Small intestine (tissue), 7 donors: ENCODE results near the gene SEC63. TPM values are rescaled to one million over a fixed set of nuclear protein-coding genes. Genes with fewer than 3 reads are reported as not detected.
A peak's percentile ranks its signal among the peaks of the same experiment; 100 is the strongest.

Experiments
- DNase-seq, 2 donors: peaks; one replicate each; pipeline versions ENCODE4 v3.0.0 to v3.0.0-alpha.2; 2013
- FAIRE-seq: peaks from 2 replicates; lab custom pipeline; 2012; peaks lifted over from hg19 to GRCh38; lab: Jason Lieb, UNC
- H3K27ac ChIP-seq, 3 donors: one replicate each; pipeline ENCODE4 v1.5.1; 2013; ENCODE audit warnings: low read length in 2 of 3, mild to moderate bottlenecking in 2 of 3, control low read depth in 1 of 3, inconsistent platforms in 1 of 3, low read depth in 1 of 3, moderate library complexity in 1 of 3
- H3K27me3 ChIP-seq, 3 donors: one replicate each; pipeline ENCODE4 v1.6.1; 2013; ENCODE audit warnings: low read length in 3 of 3, inconsistent platforms in 1 of 3; ENCODE audit not compliant: control insufficient read depth in 3 of 3, insufficient read depth in 3 of 3
- H3K36me3 ChIP-seq, 3 donors: one replicate each; pipeline ENCODE4 v1.6.1; 2013; ENCODE audit warnings: low read length in 3 of 3, inconsistent platforms in 1 of 3, low read depth in 1 of 3, mild to moderate bottlenecking in 1 of 3, moderate library complexity in 1 of 3; ENCODE audit not compliant: control insufficient read depth in 3 of 3, insufficient read depth in 2 of 3
- H3K4me1 ChIP-seq, 3 donors: one replicate each; pipeline ENCODE4 v1.6.1; 2013; ENCODE audit warnings: low read length in 2 of 3, inconsistent platforms in 1 of 3, low read depth in 1 of 3, mild to moderate bottlenecking in 1 of 3, moderate library complexity in 1 of 3; ENCODE audit not compliant: control insufficient read depth in 3 of 3, insufficient read depth in 2 of 3
- H3K4me3 ChIP-seq, 3 donors: one replicate each; pipeline ENCODE4 v1.5.1; 2013; ENCODE audit warnings: low read length in 3 of 3, control low read depth in 1 of 3, inconsistent platforms in 1 of 3, low read depth in 1 of 3, mild to moderate bottlenecking in 1 of 3, moderate library complexity in 1 of 3
- H3K9me3 ChIP-seq, 2 donors: one replicate each; pipeline ENCODE4 v1.6.1; 2013; ENCODE audit warnings: low read depth in 1 of 2, low read length in 1 of 2; ENCODE audit not compliant: control insufficient read depth in 2 of 2, insufficient read depth in 1 of 2
- WGBS, 3 donors: extraction: QIAGEN DNeasy Blood & Tissue Kit; methylation state at CpG; one replicate each; pipeline ENCODE4 v1.1.7; 2013; 5-methylcytosine and 5-hydroxymethylcytosine counted together
- polyA plus RNA-seq, 4 donors: library from polyadenylated mRNA; stranded (reverse) in 3 of 4; unstranded in 1 of 4; fragments of 200-250 nt in 3 of 4; fragments of 120-200 nt in 1 of 4; gene quantifications; one replicate each; pipeline versions ENCODE4 v1.2.1 to v1.2.3, GENCODE V29; 2013
- donor health status: healthy with polysubstance abuse.
- donor health status: control.
- donor health status: control.
- donor health status: Bipolar disorder and iron deficiency.
- donor health status: healthy.

The SEC63 gene
- polyA plus RNA-seq, 4 donors: 10.1 to 59.7 (median 20.2) TPM

DNA sequence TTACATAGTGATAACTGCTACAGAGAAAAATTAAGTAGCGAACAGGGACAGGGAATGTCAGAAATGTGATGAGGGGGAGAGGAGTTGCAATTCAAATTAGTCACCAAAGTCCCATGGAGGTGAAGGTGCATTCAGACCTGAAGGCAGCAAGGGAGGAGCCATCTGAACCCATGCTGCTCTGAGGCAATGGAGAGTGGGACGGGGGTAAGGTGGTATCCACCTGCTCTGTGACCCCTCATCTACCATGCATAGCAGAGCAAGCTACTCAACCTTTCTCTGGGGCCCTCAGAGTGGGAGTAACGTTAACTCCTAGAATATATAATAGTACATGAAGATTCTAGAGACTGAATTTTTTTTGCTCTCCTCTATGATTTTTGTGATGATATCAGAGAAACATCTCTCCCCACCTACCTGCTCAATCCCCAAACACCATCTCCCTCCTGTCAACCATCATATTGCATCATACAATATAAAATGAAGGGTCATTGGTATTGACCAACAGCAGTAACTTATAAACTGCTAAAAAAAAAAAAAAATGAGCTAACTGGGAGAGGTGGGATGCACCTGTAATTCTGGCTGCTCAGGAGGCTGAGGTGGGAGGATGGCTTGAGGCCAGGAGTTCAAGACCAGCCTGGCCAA lies 117.3 kb downstream of the SEC63 start:
- FAIRE-seq (no peak), DNase-seq (no peak)
- no peaks in the 10 kb centered on the region for H3K27me3 ChIP-seq
- H3K9me3 ChIP-seq: no peaks in the 10 kb centered on the region
- no peaks in the 10 kb centered on the region for H3K4me1 ChIP-seq
- 82 to 89% (median 83%) methylated on average over 3 of the region's 3 CpGs for WGBS, 3 donors
- no peaks in the 10 kb centered on the region for H3K36me3 ChIP-seq
- H3K27ac ChIP-seq: no peak overlapping the region
- no peak overlapping the region for H3K4me3 ChIP-seq

DNA sequence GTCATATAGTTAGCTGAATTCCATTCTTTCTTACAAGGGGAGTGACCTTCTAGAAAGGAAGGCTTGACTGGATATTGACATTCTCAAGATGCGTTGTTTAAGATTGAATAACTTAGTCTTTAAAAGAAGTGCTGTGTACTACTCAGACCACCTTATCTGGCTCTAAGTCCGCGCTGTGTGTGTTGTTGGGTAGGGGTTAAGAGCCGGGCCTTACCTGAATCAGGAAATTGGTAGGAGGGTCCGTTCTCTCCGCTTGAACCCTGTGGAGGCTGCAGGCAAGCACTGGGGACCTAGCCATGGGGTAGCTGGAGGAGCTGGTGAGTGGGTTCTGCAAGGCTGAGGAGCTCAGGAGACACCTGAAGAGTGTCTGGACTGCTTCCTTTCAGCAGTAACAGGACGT lies 124.9 kb downstream of the SEC63 start:
- Histone ChIP-seq H3K4me1 (no peaks in the 10 kb centered on the region), H3K4me3 (no peak overlapping the region), H3K36me3 (no peaks in the 10 kb centered on the region), H3K9me3 (no peaks in the 10 kb centered on the region), H3K27me3 (no peaks in the 10 kb centered on the region), H3K27ac (no peak overlapping the region)
- WGBS, 3 donors: 90 to 93% (median 91%) methylated on average over 7 of the region's 7 CpGs
- no peak for DNase-seq
- no peak for FAIRE-seq

DNA sequence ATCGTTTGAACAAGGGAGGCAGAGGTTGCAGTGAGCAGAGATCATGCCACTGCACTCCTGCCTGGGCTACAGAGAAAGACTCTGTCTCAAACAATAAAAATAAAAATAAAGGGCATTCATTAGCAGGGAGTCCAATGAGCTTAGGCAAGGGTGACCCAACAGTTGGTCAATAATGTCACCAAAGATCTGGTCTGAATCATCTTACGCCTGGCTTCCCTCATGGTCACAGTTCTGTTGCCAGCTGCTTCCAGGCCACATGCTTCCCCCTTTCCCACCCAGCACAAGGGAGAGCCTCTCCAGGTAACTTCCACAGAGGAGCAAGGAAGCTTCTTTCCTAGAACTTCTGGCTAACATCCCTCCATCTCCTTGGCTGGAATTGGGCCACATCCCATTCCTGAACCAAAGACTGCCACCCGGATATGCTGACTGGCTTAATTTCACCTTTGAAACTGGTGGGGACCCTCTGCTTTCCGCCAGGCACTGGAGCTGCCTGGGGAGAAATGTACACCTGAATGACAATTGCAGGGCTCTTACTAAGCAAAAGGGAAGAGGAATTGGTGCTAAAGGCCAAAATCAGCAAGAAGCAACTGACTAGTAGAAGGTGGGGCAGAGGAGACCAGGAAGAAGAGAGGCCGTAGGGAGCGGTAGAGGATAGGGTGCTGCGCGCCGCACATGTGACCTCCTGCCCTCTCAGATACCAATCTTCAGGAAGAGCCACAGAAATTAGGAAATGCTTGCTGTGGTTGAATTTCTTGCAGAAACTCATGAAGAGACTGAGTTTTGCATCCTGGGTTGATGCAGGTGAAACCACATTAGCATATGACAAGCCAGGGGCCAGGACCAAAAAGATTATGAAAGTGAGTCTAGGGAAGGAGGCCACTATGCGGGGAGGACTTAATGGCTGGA lies 125.6 kb downstream of the SEC63 start:
- Histone ChIP-seq H3K27me3 (no peaks in the 10 kb centered on the region), H3K4me1 (no peaks in the 10 kb centered on the region), H3K4me3 (no peak overlapping the region), H3K27ac (no peak overlapping the region), H3K36me3 (no peaks in the 10 kb centered on the region), H3K9me3 (no peaks in the 10 kb centered on the region)
- whole genome bisulfite sequencing, 3 donors: 73 to 84% (median 77%) methylated on average over 10 of the region's 10 CpGs
- no peak for DNase-seq
- no peak for FAIRE-seq

DNA sequence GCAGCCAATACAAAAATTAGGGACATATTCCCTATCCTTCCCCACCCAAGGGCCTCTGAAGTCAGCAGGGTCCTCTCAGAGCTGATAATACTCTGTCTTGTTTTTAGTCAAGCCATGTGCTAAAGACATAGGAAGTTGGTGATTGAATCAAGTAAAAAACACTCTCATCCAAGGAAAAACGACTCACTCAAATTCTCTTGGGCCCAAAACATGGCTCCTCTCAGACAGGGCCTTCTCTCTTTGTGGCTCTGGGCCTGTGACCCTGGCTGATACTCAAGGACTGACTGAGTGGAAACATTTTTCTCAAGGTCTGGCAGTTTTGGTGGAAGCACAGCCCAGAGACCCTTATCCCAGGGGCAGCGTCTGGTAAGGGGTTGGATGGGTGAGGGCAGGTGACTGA lies 127.9 kb downstream of the SEC63 start:
- H3K27me3 ChIP-seq: no peaks in the 10 kb centered on the region
- no peaks in the 10 kb centered on the region for H3K9me3 ChIP-seq
- H3K4me3 ChIP-seq: no peak overlapping the region
- FAIRE-seq (no peak), DNase-seq (no peak)
- no peaks in the 10 kb centered on the region for H3K4me1 ChIP-seq
- 83 to 91% (median 90%) methylated on average over 2 of the region's 2 CpGs for WGBS, 3 donors
- no peak overlapping the region for H3K27ac ChIP-seq
- H3K36me3 ChIP-seq: no peaks in the 10 kb centered on the region

DNA sequence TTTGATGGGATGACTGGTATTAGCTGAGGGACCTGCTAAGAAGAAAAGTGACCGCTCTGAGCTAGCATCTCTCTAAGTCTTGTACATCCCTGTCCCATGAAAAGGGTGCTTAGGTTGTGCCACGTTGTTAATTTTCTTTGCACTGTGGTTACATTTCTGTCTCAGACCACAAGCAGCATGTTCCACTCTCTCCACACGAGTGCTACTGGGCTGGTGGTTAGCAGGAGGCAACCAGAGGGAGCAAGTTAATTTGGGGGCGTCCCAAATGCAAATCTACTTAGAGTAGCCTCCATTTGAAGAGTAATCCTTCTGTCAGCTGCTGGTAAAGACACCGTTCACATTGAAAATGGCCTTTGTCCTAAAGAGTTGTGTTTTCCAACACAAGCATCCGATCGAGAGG lies 130.5 kb downstream of the SEC63 start:
- FAIRE-seq: no peak
- 84 to 91% (median 85%) methylated on average over 7 of the region's 7 CpGs for whole genome bisulfite sequencing, 3 donors

DNA sequence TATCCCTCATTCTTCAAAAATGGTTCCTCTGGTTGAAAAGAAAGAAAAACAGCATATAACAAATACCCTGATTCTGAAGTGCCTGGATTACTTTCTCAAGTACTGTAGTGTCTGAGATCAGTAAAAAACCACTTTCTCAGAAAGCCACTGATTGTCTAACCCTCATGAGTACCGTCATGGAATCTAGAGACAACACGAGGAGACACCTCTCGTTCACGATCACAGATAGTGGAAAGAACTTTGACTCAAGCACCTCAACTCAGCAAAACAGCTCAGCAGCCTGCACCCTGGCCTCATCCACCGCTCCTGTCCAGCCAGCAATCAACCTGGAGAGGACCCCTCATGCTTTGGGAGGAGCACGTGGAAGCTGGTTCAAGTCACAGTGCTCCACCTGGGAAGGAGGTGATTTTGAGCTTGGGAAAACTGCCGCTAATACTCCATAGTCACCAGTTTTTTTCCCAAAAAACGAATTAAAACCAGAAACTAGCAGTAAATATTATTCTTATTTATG lies 134.9 kb downstream of the SEC63 start:
- peak; percentile 58 to 63 for DNase-seq
- Histone ChIP-seq H3K27me3 (no peaks in the 10 kb centered on the region), H3K4me3 (peak overlapping the region in 1 of 3 donors; percentile 40), H3K4me1 (peaks cover 0 to 9% (median 0%) of the 10 kb centered on the region in 3 donors), H3K27ac (peak overlapping the region in 2 of 3 donors; percentile 75 to 79), H3K36me3 (no peaks in the 10 kb centered on the region), H3K9me3 (no peaks in the 10 kb centered on the region)
- WGBS, 3 donors: 23 to 48% (median 26%) methylated on average over 8 of the region's 8 CpGs
- FAIRE-seq: no peak

More for the DNA sequence above, 130.5 kb downstream of the SEC63 start:
- DNase-seq: no peak
- Histone ChIP-seq H3K9me3 (no peaks in the 10 kb centered on the region), H3K4me3 (no peak overlapping the region), H3K4me1 (peaks cover 0 to 3% (median 0%) of the 10 kb centered on the region in 3 donors), H3K27me3 (no peaks in the 10 kb centered on the region), H3K36me3 (no peaks in the 10 kb centered on the region), H3K27ac (no peak overlapping the region)

DNA sequence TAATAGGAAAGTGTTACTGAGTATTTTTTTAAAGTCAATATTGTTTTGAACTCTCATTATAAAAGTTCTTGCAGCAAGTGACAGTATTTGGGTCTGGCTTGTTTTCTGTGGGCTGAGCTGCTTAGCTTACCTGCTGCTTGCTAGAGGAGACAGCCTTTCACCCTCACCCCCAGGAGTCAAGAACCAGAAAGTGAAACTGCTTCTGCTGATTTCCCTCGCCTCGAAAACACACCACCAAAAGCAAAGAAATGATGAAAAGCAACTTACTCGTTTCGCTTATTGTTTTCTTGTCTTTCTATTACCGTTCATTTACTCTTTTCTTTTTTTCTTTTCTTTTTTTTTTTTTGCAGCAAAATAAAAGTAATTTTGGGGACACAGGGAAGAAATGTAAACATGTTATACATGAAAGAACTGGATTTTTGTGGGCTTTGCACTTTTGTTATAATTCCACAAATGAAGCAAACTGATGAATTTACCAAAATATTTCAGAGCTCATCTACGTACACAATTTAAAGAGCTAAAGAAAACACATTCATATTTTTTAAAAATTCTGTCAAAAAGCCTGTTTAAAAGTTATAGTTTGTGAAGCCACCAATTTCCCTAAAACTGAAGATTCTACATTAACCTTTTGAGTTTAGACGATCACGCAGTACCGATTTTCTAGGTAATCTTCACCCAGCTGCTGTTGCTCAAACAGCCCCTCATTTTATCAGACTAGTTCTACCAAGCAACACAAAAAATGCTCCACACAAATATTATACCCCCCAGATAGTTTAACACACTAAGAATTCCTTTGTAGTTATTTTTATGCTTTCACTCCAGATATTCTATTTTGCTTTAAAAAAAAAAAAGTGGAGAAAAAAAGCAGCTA lies 135.6 kb downstream of the SEC63 start:
- Histone ChIP-seq H3K27ac (peak overlapping the region in 2 of 3 donors; percentile 61 to 67), H3K4me1 (peaks cover 0 to 14% (median 2%) of the 10 kb centered on the region in 3 donors), H3K36me3 (no peaks in the 10 kb centered on the region), H3K4me3 (peak overlapping the region in 1 of 3 donors; percentile 17), H3K27me3 (no peaks in the 10 kb centered on the region), H3K9me3 (no peaks in the 10 kb centered on the region)
- FAIRE-seq (no peak), DNase-seq (peak; percentile 42 to 75)
- WGBS, 3 donors: 10 to 35% (median 20%) methylated on average over 9 of the region's 9 CpGs

DNA sequence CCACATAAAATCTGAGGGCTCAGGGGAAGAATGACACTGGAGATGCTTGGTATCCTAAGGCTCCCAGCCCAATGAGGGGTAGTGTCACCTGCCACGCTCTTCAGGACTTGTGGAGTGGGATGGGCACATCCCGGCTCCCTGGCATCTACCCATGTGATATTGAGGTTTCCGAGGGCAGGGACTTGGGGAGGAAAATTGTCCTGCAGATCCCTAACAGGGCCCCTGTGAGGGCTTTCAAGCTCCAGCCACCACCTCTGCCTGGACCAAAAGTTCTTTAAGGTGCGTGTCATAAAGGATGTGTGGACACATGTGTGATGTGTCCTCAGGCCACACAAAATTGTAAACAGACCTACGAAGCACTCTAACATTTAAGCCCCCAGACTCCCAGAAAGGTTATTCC lies 136.4 kb downstream of the SEC63 start:
- peak overlapping the region in 2 of 3 donors; percentile 52 to 55 for H3K27ac ChIP-seq
- no peaks in the 10 kb centered on the region for H3K27me3 ChIP-seq
- no peak for FAIRE-seq
- no peak for DNase-seq
- peaks cover 0 to 18% (median 2%) of the 10 kb centered on the region in 3 donors for H3K4me1 ChIP-seq
- H3K4me3 ChIP-seq: peak overlapping the region in 1 of 3 donors; percentile 33
- H3K9me3 ChIP-seq: no peaks in the 10 kb centered on the region
- H3K36me3 ChIP-seq: no peaks in the 10 kb centered on the region
- WGBS, 3 donors: 41 to 61% (median 48%) methylated on average over 5 of the region's 5 CpGs
